Hepatocyte (in vitro differentiated cells): ENCODE results near the gene ST8SIA6.

ENCODE experiments used
- EZH2 ChIP-seq: fragments of 200-600 bp; sonication (generic); IDR thresholded peaks from 2 replicates; pipeline ENCODE4 v1.6.1; 2016; ENCODE audit warnings: antibody characterized with exemption, mild to moderate bottlenecking, borderline replicate concordance
- TF ChIP-seq, protein P1 (sequence below): fragments of 200-600 bp; sonication (generic); IDR thresholded peaks from 2 replicates; pipeline ENCODE4 v1.5.1; 2016; ENCODE audit warnings: antibody characterized with exemption, mild to moderate bottlenecking; ENCODE audit not compliant: poor library complexity

DNA sequence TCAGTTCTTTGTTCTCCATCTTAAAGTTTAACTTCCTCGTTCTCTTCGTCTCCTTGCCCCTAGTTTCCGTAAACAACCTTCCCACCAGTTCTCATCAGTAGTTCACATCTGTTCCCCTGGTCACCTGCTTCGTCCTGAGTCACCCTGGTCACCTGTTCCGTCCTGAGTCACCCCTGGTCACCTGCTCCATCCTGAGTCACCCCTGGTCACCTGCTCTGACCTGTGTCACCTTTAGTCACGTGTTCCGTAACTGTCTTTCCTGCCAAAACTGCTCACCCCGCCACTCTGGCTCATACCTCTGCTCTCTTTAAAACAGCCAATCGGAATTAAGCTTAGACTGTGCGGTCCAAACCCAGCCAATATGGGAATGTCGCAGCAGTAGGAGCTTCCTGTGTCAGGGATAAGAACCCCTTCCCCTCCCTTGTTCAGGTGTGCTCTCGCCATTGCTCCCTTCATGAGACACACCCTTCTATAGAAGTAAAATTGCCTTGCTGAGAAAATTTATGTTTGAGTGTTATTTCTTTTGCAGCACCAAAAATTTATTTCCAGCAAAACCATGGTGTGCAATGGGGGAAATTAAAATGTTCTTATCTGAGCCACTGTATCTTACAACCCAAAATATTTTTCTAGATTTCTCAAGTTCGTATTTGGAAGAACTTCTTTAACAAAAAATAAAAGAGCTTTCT lies 114.1 kb downstream of the ST8SIA6 start:
- TF ChIP-seq, protein P1, sequence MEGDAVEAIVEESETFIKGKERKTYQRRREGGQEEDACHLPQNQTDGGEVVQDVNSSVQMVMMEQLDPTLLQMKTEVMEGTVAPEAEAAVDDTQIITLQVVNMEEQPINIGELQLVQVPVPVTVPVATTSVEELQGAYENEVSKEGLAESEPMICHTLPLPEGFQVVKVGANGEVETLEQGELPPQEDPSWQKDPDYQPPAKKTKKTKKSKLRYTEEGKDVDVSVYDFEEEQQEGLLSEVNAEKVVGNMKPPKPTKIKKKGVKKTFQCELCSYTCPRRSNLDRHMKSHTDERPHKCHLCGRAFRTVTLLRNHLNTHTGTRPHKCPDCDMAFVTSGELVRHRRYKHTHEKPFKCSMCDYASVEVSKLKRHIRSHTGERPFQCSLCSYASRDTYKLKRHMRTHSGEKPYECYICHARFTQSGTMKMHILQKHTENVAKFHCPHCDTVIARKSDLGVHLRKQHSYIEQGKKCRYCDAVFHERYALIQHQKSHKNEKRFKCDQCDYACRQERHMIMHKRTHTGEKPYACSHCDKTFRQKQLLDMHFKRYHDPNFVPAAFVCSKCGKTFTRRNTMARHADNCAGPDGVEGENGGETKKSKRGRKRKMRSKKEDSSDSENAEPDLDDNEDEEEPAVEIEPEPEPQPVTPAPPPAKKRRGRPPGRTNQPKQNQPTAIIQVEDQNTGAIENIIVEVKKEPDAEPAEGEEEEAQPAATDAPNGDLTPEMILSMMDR, result no peak
- no peak for TF ChIP-seq EZH2
